H7 (cell line): ENCODE measurements around the gene DCUN1D1. TPM values are rescaled to one million over a fixed set of nuclear protein-coding genes. Genes with fewer than 3 reads are reported as not detected.

Experiments used
- DNase-seq: peaks from one replicate; pipeline ENCODE4 v3.0.0; 2012
- H3K27me3 ChIP-seq: 2 replicates; pipeline ENCODE4 v1.6.0; 2011; ENCODE audit warnings: mild to moderate bottlenecking, low read length; ENCODE audit not compliant: control insufficient read depth, insufficient read depth
- H3K36me3 ChIP-seq: replicated peaks from 2 replicates; pipeline ENCODE4 v1.5.1; 2011; ENCODE audit warnings: low read length; ENCODE audit not compliant: control insufficient read depth, insufficient read depth
- H3K4me3 ChIP-seq: 2 replicates; pipeline ENCODE4 v1.5.1; 2011; ENCODE audit warnings: low read depth, mild to moderate bottlenecking, control low read depth, low read length, moderate library complexity; ENCODE audit not compliant: insufficient read depth
- total RNA-seq: library from RNA; depleted of rRNA; stranded (reverse); fragments of >200 nt; shearing (Covaris generic); gene quantifications from 2 replicates; pipeline ENCODE4 v1.2.3, GENCODE V29; 2014; rRNA removed

Gene DCUN1D1
- total RNA-seq, 1 experiment from 2014 or later = 22.0 TPM

DNA sequence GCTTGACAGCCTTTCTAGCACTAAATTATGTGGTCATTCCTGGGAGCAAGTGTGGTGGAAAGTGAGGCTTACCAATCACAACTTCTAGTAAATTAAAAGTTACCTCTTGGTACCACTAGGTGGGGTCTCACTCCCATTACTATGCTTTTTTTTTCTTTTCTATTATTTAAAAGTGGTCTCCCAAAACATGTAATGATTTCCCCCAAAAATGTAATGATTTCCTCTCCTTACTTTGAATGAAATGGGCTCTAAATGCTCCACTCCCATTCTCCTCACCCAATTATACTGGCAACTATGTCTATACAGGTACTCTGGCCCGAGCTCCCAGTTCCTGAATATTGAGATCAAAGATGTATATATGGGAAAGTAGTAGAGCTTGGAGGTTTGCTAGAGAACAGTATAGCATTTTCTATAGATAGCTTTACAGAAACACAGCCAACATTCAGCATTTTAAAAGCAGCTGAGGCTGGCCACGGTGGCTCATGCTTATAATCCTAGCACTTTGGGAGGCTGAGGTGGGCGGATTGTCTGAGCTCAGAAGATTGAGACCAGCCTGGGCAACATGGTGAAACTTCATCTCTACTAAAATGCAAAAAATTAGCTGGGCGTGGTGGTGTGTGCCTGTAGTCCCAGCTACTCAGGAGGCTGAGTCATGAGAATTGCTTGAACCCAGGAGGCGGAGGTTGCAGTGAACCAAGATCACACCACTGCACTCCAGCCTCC is 70.9 kb downstream of the DCUN1D1 start:
- no peaks in the 10 kb centered on the region for H3K36me3 ChIP-seq
- no peak overlapping the region for H3K4me3 ChIP-seq
- no peaks in the 10 kb centered on the region for H3K27me3 ChIP-seq
- peak; percentile 25 for DNase-seq

DNA sequence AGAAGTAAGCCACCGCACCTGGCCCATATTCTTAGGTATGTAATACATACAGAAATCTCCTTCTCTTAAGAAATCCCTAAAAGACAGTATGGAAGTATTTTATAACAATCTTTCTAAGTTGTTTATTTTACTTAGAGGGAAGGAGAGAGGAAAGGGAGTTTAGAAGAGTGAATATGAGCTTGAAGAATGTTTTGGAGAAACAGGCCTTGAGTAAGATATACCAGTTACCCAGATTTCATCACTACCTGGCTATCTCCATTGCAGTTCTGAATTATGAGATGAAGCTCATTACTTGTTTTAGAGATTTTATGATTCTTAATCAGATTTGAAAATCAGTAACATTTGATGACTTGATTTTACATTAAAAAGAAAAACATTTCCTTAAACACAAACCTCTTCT is 71.9 kb downstream of the DCUN1D1 start:
- H3K27me3 ChIP-seq = no peaks in the 10 kb centered on the region
- no peak for DNase-seq
- no peaks in the 10 kb centered on the region for H3K36me3 ChIP-seq
- H3K4me3 ChIP-seq = no peak overlapping the region

DNA sequence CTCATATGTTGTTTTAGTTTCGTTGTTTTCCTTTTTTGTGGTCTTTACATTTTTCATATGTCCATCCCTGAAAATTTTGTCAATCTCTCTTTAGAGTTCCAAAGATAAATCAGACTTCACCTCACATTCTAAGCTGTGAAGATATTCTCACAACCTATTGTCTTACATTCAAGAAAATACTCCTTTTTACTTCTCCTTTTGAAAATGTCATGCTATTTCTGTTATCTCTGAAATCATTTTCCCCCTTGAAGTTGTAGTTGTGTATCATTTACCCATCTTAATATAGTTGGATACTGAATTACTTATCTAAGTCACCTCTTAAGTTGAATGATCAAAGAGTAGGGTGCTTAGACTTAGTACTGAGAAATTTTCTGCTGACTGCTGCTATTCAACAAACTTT is 74.3 kb downstream of the DCUN1D1 start:
- no peaks in the 10 kb centered on the region for H3K27me3 ChIP-seq
- no peak for DNase-seq
- no peaks in the 10 kb centered on the region for H3K36me3 ChIP-seq
- no peak overlapping the region for H3K4me3 ChIP-seq

DNA sequence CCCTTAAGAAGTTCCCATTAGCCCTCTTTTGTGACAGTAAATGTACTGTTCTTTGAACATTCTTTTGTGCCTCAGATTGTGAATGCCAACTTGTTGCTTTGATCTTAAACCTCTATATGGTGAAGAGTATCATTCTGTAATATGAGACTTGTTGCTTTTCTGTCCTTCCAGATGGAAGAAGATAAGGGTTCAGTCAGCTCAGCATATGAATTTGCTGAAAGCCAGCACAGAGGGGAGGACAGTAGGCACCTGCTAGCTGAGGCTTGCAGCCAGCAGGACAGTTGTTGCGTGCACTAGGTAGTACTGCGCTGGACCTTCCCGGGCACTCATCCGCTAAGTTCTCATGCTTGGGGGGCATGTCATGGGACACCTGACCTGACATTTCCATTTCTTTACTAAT is 74.7 kb downstream of the DCUN1D1 start:
- no peaks in the 10 kb centered on the region for H3K36me3 ChIP-seq
- H3K27me3 ChIP-seq = no peaks in the 10 kb centered on the region
- no peak overlapping the region for H3K4me3 ChIP-seq
- no peak for DNase-seq

DNA sequence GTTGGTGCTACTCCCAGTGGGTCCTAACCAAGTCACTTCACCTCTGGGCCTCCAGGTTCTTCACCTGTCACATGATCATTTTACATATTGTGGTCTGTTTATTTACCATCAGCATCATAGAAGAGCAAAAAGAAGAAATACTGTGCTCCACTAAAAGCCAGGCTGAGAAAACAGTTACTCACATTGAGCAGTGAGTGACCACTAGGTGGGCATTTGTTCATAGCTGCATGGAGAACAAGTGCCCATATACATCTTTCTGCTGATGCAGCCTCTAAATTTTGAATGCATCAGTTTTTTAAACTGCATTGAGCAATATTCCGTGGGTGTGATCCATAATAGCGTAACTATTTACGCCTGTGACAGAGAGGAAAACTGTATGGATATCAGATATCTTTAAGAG is 76.2 kb downstream of the DCUN1D1 start:
- Histone ChIP-seq H3K36me3 (no peaks in the 10 kb centered on the region), H3K4me3 (no peak overlapping the region), H3K27me3 (no peaks in the 10 kb centered on the region)
- peak; percentile 11 for DNase-seq

DNA sequence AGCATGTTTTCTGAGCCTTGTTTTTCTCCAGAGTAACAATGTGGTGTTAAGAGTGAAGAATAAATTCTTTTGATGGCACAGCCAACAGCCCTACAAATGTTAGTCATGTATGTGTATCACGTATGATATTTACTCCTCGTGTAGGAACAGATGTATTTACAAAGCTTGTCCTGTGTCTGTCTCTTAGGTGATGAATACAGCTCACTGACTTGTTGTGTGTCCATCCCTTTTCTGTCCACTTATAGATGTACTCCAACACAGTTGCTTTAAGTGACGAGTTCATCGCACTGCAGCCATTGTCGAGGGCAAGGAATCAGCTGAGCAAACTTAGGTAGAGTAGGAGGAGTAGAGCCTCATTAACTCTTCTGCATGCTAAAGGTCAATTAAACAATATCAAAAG is 78.1 kb downstream of the DCUN1D1 start:
- Histone ChIP-seq H3K4me3 (no peak overlapping the region), H3K27me3 (no peaks in the 10 kb centered on the region), H3K36me3 (no peaks in the 10 kb centered on the region)
- DNase-seq = no peak

DNA sequence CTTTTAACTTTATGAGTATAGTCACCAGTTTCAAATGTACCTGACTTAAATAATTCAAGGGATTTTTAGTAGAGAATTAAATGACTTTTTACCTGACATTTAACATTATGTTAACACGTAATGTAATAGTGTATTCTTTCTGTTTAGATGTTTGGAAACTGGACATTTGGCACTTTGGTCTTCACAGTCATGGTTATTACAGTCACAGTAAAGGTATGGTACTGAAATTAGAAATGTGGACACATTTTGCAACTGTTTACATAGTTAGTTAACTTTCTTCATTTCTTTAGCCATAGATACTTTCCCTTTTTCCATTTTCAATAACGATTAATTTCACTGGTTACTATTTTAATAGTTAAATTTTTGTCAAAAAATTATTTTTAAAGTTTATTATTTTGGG is 83.8 kb downstream of the DCUN1D1 start:
- Histone ChIP-seq H3K4me3 (no peak overlapping the region), H3K36me3 (no peaks in the 10 kb centered on the region), H3K27me3 (no peaks in the 10 kb centered on the region)
- DNase-seq = no peak

DNA sequence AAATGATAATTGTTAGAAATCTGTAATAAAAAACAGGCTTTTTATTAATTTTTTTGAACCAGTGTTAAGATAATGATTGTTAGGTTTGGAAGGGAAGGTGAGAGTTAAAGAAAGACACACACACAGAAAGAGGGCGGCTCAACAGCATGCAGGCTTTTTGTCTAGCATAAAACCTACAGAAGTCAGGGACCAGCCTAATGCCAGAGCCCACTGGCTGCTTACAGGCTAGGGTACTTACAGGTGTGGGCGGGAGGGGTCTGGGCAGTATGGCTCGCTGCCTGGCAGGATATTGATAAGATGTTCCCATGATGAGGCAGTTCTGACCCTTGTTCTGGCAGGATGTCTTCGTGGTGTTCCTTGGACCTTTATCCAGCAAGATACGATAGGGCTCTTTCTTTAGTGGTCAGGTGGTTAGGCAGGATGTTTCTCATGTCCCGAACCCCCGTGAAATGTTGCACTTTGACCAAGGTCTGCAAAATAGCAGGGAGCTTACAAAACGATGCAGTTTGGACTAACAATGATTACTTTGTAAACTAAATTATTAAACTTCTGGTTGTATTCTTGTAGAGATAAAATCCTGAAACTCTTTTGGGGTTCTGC is 84.7 kb downstream of the DCUN1D1 start:
- DNase-seq = no peak
- no peaks in the 10 kb centered on the region for H3K36me3 ChIP-seq
- H3K27me3 ChIP-seq = no peaks in the 10 kb centered on the region
- H3K4me3 ChIP-seq = no peak overlapping the region

DNA sequence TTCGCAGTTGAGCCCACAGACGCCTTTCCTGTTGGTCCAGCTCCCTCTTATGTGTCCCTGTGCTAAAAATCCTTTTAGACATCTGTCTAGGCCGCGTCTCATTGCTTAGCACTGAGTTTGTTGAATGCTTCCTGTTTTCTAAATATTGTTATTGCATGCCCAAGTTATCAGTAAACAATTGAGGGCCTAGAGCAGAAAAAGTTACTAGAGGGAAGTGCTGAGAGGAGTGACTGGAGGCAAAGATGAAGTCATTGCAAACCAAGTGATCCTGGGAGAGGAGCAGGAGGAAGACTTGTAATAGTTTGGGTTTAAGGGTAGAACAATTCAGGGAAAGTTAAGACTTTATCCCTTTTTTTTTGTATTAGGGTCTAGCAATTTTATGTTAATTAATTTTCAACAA is 88.1 kb downstream of the DCUN1D1 start:
- Histone ChIP-seq H3K4me3 (no peak overlapping the region), H3K27me3 (no peaks in the 10 kb centered on the region), H3K36me3 (no peaks in the 10 kb centered on the region)
- DNase-seq = no peak

DNA sequence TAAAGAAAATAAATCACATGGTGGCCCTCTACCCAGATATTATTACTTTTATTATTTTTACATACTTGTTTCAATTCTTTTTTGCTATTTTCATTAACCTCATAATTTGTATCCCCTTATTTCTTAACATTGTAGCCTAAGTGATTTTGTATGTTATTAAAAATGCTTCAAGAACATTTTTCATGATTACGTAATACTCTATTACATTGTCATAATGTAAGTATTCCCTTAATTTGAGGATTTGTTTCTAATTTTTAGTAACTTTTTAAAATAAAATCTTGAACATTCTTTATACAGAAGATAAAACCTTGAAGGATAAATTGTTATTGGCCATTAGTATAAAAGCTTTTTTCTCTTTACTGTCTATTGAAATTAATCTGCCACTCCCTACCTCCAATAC is 89.0 kb downstream of the DCUN1D1 start:
- Histone ChIP-seq H3K36me3 (no peaks in the 10 kb centered on the region), H3K4me3 (no peak overlapping the region), H3K27me3 (no peaks in the 10 kb centered on the region)
- no peak for DNase-seq

DNA sequence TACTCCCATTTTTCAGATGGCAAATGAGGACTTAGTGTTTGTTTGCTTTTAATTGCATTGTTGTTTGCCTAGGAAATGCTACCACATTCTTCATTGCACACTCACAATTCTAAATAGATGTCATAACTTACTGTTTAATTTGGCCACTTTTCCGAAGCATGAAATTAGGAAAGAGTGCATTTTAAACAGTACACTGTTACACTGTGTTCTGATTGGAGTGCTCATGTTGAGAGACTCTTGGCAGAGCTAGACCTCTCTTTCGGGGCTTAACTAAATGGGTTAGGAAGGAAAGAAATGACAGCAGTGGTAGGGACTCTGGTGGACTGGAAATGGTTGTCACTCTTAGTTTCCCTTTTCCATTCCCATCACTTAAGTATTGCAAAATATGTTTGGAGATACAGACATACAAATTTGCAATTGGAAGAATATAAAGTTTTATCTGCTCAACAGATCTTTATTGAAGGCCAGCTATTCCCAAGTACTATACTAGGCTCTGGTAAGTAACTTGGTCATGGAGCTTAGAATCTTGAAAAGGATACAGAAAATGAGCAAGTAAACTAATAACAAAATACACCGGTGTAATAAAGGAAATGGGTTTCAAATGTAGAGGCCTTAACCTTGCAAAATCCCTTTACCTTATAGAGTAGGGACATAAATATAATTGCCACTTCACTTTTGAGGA is 90.2 kb downstream of the DCUN1D1 start:
- H3K4me3 ChIP-seq = no peak overlapping the region
- no peak for DNase-seq
- no peaks in the 10 kb centered on the region for H3K36me3 ChIP-seq
- H3K27me3 ChIP-seq = no peaks in the 10 kb centered on the region

Other genes starting within 250 kb of the DCUN1D1 start
- gene ATP11B, start 187.0 kb downstream of the DCUN1D1 start, total RNA-seq = 14.2 and 20.1 TPM in 2 replicates
- 20.5 and 25.2 TPM in 2 replicates for gene MCCC1, start 119.0 kb upstream of the DCUN1D1 start, total RNA-seq
- 0.15 and 1.1 TPM in 2 replicates for gene LAMP3, start 182.2 kb upstream of the DCUN1D1 start, total RNA-seq